Measurements from ENCODE around the gene TFF3.

TFF3 gene

DNA sequence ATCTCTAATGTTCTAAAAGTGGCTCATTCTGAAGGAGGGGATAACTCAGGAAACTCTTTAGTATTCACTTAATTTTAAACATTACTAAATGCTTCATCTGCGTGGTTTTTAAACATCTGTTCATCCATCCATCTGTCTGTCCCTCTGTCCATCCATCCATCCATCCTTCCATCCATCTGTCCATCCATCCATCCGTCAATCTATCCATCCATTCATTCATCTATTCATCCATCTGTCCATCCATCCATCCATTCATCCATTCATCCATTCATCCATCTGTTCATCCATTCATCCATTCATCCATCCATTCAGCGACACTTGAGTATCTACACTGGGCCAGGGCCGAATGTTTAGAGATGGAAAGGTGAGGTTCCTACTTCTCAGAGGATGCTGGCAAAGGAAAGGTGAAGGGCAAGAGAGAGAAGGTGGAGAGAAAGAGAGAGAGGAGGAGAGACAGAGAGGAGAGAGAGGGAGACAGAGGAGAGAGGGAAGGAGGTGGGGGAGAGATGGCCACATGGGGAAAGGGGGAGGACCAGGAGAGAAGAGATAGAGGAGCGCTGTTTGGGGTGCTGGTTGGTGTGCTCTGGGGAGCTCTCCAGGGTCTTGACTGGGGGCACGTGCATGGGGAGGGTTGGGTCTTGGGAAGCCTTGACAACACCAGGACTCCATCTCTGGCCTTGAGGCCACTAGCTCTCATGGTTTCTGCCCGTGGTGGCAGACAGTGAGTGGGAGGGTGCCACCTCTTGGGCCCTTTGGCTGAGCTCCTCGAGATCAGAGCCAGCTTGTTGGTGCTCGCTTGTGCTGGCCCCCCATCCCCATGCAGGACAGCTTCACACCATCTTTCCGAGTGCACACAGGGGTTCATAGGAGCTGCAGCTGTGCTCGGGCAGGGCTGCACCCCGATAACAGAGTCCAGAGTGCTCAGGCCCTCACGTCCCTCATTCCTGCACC, 50.7 kb downstream of the TFF3 start:
- no peak for DNase-seq

DNA sequence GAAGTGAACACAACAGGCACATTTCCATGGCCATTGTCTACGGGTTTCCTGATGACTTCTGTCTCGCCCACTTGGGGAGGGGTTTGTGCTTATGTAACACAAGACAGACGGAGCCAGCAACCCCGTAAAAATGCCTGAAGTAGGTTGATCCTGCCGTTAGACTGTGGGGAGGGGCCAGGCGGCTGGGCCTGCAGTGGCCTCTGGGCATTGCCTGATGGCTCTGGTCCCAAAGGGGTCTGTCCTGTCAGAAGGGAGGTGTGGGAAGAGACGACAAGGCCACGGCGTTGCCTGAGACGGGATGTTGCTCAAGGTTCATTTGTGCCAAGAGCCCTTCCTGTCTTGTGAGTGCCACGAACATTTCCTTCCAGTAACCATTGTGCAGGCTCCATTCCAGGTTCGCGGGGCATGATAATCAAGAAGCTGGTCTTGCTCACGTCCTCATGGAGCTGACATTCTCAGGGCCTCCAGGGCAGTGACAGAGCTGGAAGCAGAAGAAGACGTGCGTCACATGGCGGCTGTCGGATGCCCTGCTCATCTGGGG, 51.5 kb downstream of the TFF3 start:
- no peak for DNase-seq

DNA sequence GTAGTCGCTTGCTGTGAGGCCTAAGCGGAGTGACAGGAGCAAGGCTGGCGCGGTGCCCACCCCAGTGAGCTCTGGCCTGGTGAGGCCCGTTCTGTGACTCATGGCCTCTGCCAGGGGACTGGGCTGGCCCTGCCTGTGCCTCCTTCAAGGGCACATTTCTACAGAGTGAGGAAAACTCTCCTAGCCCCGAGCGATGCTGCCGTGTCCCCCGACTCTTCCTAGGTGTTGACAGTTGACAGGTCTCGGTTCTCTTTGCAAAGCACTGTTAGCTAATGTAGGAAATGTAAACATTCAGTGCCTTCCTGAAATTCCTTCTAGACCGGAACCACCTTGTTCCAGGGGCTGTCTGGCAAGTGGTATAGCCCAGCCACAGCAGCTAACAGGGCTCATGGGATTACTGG, 52.4 kb downstream of the TFF3 start:
- DNase-seq: no peak

DNA sequence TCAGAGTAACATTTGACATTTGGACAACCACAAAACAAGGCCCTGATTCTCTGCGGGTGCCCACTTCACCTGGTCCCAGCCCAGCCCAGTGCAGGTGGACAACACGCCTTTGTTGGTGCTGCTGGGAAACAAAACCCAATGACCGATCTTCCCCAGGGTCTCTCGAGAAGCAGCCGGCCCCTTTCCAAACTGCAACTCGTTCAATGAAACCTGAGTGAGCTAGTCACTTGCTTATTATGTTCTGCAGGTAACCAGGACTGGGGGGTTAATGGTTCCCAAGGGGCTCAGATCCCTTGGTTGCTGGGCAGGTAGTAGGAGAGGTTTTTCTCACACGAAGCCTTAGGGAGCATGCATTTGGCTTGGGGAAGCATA, 53.4 kb downstream of the TFF3 start:
- DNase-seq: no peak

Measured in CD4-positive, alpha-beta T cell treated with Interleukin-21 for 1 hour (primary cell).